Epidermal melanocyte (primary cell): Measurements from ENCODE around the gene RGS12.

Experiments used
- DNase-seq: peaks from one replicate; pipeline ENCODE4 v3.0.0; 2011; ENCODE audit warnings: low spot score; ENCODE audit not compliant: insufficient read length

The RGS12 gene

GRCh38 chr4:3269991-3270611, 22.7 kb upstream of the RGS12 start:
- DNase-seq, result no peak

GRCh38 chr4:3271131-3271530, 21.7 kb upstream of the RGS12 start:
- DNase-seq, result no peak

GRCh38 chr4:3276986-3277385, 15.8 kb upstream of the RGS12 start:
- no peak for DNase-seq

GRCh38 chr4:3280466-3280865, 12.4 kb upstream of the RGS12 start:
- DNase-seq, result no peak

GRCh38 chr4:3283483-3283882, 9.3 kb upstream of the RGS12 start:
- DNase-seq, result no peak

GRCh38 chr4:3283916-3284315, 8.9 kb upstream of the RGS12 start:
- no peak for DNase-seq

GRCh38 chr4:3284734-3285557, 7.9 kb upstream of the RGS12 start:
- no peak for DNase-seq

- DNase-seq, result no peak
Observed at GRCh38 chr4:3285558-3286334, 7.1 kb upstream of the RGS12 start.

- no peak for DNase-seq
Observed at GRCh38 chr4:3286335-3287175, 6.3 kb upstream of the RGS12 start.

- no peak for DNase-seq
Observed at GRCh38 chr4:3287271-3287971, 5.4 kb upstream of the RGS12 start.

GRCh38 chr4:3287972-3288570, 4.8 kb upstream of the RGS12 start:
- DNase-seq, result no peak

- no peak for DNase-seq
Observed at GRCh38 chr4:3288571-3289094, 4.2 kb upstream of the RGS12 start.

- DNase-seq, result no peak
Observed at GRCh38 chr4:3290476-3290875, 2.3 kb upstream of the RGS12 start.

- no peak for DNase-seq
Observed at GRCh38 chr4:3290889-3291321, 1.9 kb upstream of the RGS12 start.

- no peak for DNase-seq
Observed at GRCh38 chr4:3291411-3291968, 1.3 kb upstream of the RGS12 start.

- peak; percentile 40 for DNase-seq
Observed at GRCh38 chr4:3291969-3292570, 751 bp upstream of the RGS12 start.

- DNase-seq, result no peak
Observed at GRCh38 chr4:3293401-3294391, 875 bp downstream of the RGS12 start.
